Measurements from ENCODE around the gene FILIP1L.

The FILIP1L gene

DNA sequence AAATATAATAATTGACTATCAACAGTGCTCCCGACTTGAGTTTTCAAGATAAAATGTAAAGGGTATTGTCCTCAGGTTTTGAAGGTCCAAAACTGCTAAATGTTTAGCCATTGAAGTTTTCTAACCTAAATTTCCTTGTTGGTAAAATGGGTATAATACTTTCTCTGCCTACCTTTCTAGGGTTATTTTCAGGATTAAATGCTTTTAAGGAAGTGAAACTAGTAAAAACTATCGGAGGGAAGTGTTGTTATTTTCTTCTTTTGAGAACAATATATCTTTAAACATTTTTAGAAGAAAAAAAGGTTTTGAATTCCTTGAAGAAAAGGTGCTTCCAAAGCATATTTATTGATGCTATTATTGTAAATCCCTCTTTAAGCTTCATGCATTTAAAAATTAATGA is 67.3 kb downstream of the FILIP1L start:
- TF ChIP-seq, protein P1, sequence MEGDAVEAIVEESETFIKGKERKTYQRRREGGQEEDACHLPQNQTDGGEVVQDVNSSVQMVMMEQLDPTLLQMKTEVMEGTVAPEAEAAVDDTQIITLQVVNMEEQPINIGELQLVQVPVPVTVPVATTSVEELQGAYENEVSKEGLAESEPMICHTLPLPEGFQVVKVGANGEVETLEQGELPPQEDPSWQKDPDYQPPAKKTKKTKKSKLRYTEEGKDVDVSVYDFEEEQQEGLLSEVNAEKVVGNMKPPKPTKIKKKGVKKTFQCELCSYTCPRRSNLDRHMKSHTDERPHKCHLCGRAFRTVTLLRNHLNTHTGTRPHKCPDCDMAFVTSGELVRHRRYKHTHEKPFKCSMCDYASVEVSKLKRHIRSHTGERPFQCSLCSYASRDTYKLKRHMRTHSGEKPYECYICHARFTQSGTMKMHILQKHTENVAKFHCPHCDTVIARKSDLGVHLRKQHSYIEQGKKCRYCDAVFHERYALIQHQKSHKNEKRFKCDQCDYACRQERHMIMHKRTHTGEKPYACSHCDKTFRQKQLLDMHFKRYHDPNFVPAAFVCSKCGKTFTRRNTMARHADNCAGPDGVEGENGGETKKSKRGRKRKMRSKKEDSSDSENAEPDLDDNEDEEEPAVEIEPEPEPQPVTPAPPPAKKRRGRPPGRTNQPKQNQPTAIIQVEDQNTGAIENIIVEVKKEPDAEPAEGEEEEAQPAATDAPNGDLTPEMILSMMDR (IDR thresholded peaks at IDR 0.05; ENCODE audit: extremely low read depth, missing control alignments) = no peak

DNA sequence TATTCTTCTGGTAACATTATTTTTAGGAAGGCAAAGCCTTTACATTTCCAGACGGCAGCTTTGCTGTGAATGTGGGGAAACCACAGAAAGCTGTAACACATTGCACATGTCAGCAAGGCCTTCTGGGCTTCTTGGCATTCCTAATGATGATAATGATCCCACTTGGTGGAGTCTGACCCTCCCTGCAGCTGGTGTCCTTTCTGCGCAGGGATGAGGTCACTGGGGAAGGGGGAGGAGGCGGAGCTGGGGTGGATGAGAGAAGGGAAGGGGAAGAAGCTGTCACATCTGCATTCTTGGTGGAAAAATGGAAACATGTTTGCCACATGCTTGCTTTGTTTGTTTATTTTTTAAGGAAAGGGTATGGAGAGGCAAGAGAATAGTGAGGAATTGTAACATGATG is 68.6 kb downstream of the FILIP1L start:
- no peak for DNase-seq (ENCODE audit: low spot score)
- TF ChIP-seq, protein P1 (IDR thresholded peaks at IDR 0.05; ENCODE audit: extremely low read depth, missing control alignments) = no peak

More for the DNA sequence above, 67.3 kb downstream of the FILIP1L start:
- no peak for DNase-seq (ENCODE audit: low spot score)

DNA sequence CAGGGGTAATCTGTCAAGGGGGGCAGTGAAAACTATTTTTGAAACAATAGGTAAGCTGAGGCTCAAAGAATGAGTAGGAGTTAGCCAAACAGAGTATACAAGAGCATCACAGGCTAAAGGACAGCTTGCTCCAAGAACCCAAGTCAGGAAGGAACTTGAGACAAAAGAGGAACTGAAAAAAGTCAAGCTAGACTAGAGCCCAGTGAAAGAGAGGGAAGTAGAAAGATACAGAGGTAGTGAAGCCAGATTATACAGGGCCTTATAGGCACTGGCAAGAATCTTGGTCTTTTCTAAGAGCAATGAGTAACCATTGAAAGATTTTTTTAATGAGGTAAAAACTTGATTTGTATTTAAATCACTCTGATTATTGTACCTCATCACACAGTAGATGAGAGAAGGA is 69.9 kb downstream of the FILIP1L start:
- TF ChIP-seq, protein P1 (IDR thresholded peaks at IDR 0.05; ENCODE audit: extremely low read depth, missing control alignments) = no peak
- DNase-seq (ENCODE audit: low spot score) = peak; percentile 51

DNA sequence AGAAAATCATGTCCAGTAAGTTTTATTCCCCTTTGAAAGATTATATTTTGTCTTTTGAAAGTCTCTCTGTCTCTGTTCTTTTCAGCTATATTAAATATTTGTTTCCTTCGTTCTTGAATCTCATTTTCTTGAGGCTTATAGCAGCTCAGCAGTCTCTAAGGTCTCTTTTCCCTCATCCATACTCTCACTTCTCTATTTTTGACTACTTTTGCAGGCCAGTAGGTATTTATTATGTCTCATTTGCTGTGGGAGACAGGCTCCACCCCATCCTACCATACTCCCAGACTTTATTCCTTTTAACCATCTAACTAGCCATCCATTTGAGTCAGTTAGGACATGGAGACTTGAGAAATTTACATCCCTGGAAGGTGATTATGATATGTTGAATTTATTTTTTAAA is 71.0 kb downstream of the FILIP1L start:
- TF ChIP-seq, protein P1 (IDR thresholded peaks at IDR 0.05; ENCODE audit: extremely low read depth, missing control alignments) = no peak
- no peak for DNase-seq (ENCODE audit: low spot score)

DNA sequence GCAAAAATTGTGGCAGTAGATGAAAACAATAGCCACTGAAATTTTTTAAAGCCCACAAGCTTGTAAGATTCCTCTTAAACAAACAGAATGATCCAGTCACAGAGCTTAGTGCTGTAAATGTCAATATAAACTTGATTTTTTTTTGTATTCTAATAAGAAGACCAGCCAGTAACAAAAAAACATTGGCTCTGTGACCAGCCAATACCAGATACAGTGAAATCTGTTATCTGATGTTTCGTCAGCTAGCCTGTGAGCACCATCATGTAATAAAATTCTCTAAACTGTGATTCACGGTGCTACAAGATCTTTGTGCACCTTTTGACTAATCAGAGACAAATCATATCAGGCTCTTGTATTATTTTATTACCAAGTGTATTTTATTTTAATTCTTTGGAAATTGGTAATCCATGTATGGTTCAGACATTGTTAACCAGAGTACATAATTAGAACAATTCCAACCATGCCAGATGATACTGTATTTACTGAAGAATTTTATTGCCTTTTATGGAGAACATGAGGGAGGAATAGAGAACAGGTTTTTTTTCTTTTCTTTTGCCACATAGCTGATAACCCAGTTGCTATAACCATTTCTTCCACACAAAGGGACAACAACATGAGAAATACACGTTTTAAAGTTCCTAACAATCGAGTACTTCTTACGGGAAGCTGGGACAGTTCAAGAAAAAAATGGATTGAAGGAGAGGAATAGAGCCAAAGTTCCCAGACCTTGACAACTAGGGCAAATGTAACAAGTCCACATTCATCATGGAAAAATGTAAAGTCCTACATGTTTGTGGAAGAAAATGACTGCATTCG is 71.9 kb downstream of the FILIP1L start:
- DNase-seq (ENCODE audit: low spot score) = no peak

DNA sequence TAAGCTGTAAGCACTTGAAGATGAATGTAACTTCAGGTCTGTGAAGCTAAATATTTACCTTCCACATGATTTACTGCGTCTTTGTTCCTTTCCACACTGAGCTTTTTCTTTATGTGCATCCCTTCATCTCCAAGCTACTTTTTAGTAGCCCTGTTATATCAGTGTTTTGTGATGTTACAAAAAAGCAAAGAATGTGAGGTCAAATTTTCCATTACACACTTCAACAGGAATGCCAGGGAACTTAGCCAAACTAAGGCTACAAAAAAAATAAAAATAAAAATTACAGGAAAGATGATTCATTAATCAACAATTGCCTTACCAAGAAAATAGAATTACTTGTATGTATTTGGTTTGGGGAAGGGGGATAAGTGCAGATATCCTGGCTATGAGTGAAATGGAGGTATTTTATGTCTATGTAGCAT is 73.0 kb downstream of the FILIP1L start:
- no peak for DNase-seq (ENCODE audit: low spot score)

More for the DNA sequence above, 71.9 kb downstream of the FILIP1L start:
- TF ChIP-seq, protein P1 (IDR thresholded peaks at IDR 0.05; ENCODE audit: extremely low read depth, missing control alignments) = no peak

More for the DNA sequence above, 73.0 kb downstream of the FILIP1L start:
- TF ChIP-seq, protein P1 (IDR thresholded peaks at IDR 0.05; ENCODE audit: extremely low read depth, missing control alignments) = no peak
